Fibroblast of skin of right biceps (primary cell): ENCODE data around the gene SLC37A1.
A peak's percentile ranks its signal among the peaks of the same experiment; 100 is the strongest.

Experiments
- DNase-seq: peaks from one replicate; pipeline ENCODE4 v3.0.0-alpha.2; 2013

SLC37A1 gene

DNA sequence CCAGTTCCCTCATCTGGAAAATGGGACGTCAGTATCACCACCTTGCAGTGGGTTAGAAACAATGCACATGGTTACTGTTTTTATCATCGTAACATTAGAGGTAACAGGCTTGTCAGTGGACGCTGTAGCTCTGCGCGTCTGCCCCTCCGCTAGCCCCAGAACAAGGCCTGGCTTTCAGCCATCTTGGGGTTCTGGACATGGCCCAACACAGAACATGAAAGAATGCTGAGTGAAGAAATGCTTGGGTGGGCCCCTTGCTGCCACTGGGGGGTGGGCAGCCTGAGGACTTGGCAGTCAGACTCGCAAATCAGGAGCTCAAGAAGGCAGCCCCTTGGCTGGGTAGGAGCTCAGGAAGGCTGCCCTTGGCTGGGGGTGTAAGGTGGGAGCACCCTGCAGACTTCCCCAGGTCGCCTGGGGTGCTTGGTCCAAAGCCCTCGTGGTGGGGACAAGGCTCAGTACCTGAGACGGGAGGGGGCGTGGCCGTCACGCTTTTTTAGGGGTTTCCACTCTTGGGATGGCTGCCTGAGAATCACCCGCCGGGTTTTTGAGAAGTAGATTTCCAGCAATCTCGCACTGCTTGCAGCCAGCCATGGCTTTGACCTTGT, 51.7 kb downstream of the SLC37A1 start:
- DNase-seq, result no peak

DNA sequence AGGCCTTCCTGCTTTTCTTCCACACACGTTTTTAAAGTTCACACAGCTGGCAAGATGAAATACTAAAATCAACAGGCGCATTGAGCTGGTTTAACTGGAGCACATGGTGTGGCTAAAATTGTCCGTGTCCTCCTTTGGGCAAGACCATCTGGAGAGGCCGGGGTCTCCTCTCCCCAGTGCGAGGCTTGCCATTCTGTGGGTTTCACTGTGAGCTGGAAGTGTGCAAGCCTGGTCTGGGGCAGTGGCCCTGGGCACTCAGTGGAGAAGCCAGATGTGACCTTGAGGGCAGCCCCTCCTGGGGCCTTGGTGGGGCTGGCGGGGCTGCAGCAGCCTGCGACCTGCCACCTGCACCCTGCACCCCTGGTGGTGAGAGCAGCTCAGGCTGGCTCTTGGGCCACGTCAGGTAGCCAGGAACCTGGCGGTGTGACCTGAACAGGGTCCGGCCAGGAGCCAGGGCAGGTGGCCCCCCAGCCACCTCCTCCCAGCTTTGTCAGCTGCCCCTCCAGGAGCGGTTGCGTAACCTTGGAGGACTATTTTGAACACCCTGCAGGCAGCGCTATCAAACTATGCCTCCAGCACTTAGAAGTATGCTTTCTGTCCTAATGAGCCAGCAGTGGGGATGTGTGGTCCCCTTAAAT, 52.4 kb downstream of the SLC37A1 start:
- DNase-seq, result no peak

DNA sequence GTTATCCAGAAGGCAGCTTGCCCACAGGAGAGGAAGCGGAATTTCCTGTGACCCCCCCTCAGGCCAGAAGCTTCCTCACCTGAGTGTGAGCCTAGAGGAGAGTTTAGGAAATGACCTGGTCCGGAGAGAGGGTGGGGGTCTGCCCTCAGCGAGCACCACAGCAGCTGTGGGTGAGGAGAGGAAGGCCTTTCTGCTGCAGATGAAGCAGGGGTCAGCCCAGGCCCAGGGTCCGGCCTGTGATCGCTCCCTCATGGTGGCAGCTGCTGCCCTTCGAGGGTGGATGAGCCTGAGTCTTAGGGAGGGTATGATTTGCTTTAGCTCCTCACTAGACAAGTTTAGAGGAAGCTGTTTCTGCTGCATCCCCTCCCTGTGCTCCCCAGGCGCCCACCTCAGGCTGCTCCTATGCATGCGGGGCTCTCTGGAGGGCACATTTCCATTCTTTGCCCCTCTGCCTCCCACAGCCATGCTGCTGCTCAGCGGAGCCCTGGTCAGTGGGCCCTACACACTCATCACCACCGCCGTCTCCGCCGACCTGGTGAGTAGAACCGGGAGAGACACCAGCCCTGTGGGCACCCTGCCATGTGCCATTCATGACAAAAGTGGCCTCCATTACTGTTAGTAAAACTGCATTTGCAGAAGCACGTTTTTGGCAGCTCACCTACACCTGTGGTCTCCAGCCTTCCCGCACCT, 53.0 kb downstream of the SLC37A1 start:
- DNase-seq, result no peak

DNA sequence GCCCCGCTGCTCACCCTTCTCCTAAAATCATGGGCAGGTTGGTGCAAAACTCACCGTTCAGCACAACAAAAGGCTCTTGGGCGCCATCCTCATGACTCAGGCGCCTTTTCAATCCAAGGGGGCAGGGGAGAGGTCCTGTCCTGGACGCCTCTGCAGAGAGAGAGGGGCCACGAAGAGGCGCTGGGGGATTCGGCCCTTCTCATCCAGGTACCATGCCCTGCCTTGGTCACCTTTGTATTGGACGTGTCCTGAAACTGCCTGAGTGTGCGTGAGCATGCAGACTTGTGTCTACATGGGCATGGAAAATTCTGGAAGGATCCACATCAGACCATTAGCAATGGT, 53.5 kb downstream of the SLC37A1 start:
- no peak for DNase-seq

DNA sequence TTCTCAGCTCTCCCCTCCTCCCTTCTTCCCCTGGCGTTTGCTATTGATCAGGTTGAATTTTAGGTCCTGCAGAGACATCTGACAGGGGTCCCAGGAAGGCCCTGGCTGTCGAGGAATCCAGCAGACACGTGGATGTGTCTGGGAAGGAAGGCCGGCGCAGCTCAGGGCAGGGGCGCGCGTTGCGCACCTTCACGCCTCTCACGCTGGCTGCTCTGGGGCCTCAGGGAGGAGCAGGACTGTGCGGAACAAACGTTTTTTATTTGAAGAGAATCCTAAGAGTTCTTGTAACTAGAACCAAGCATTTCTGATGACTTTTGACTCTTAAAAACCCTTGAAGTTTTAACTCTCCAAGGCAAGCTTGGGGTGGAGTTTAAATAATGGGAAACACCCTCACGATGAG, 54.2 kb downstream of the SLC37A1 start:
- no peak for DNase-seq

DNA sequence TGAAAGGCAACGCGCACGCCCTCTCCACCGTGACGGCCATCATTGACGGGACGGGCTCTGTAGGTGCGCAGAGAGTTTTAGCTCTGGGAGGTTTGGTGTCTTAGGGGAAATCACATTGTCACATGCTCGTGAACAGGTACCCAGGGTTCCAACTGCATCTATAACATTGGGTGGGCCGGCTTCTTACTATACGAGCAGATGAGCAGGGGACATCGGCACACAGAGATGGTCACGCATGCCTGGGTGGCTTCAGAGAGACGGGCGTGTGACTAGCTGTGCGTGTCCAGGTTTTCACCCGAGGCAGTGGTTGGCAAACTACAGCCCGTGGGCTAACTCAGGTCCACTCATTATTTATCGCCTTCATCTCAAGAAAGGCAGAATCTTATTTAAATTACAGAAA, 54.7 kb downstream of the SLC37A1 start:
- no peak for DNase-seq

DNA sequence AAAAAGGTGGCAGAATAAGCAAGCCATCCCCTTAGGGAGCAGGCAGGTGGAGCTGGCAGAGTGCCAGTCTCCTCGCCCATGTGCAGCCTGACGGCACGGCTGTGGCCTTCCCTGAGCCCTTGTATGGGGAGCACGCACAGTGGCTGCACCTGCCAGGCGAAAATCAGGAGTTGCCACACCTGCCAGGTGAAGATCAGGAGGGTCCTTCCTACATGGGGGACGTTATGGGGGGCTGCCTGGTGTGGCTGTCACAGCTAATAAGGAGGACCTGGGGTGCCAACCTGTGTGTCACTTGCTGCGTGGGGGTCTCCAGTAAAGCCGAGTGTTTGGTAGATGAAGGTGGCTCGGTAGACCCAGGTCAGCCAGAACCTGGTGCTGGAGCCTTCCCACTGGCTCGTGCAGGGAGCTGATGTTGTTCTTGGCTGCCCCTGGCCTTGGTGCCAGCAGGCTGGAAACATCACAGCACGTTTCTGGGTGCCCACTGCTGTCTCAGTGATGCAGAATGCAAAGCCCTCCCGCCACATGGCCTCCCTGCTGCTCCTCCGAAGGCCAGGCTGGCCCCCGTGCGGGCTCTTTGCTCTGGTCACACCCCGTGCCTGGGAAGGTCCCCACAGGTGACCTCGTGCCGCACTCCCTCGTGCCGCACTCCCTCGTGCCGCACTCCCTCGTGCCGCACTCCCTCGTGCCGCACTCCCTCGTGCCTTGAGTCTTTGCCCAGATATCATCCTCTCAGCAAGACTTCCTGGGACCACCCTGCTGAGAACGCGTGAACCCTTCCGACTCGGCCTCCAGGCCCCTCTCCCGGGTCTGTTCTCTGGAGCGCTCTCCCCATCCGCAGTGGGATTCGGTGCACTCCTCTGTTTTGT, 55.4 kb downstream of the SLC37A1 start:
- no peak for DNase-seq

DNA sequence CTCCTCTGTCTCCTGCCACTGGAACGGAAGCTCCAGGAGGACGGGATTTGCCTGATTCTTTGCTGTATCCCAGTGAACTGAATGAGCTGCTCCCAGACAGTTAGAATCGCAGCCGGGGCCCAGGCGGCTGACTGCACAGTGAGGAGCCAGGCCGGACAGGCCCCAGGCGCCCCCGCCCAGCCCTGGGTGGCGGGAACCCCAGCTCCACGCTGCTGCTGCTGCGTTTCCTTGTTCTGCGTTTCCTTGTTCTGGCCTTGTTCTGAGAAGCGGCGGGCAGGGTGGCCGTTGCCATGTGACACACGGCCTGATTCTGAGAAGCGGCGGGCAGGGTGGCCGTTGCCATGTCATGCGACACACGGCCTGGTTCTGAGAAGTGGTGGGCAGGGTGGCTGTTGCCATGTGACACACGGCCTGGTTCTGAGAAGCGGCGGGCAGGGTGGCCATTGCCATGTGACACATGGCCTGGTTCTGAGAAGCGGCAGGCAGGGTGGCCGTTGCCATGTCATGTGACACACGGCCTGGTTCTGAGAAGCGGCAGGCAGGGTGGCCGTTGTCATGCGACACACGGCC, 56.2 kb downstream of the SLC37A1 start:
- DNase-seq, result no peak

DNA sequence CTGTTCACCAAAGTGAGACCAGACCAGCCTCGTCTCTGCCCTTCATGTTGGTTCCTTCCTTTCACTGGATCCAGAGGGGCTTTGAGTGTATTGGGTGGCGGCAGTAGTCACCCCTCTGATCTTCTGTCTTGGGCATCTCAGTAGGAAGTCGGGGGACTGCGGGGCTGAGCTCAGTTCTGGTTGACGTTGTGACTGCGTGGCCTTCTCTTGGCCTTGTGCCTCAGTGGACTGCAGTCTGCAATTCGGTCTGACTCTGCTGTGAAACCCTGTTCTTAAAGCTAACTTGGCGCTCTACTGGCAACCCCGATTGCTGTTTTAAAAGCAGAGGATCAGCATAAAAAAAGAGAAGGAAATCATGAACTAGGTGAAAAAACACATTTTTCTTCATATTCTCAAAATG, 56.7 kb downstream of the SLC37A1 start:
- no peak for DNase-seq

DNA sequence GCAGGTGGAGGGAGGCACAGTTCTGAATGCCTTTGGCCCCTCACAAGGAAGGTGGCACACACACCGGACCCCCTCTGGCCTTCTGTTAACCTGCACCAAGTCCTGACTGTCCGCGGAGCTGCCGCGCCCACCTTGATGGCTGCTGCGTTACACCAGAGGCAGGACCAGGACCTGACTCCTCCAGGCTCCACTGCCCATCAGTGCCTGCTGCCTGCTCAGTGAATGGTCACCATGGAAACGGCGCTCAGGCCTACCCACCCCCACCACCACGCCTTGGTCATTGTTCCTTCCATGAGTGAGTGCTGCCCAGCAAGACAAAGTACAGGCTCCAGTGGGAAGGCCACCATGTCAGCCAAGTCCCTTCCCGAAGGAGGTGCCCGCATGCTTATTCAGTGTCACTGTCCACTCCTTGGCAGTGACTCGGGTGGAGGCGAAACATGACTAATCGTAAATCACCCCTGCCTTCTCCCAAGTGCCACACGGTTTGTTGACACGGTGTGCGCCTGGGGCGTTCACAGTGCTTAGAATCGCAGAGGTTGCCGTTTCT, 57.3 kb downstream of the SLC37A1 start:
- no peak for DNase-seq

DNA sequence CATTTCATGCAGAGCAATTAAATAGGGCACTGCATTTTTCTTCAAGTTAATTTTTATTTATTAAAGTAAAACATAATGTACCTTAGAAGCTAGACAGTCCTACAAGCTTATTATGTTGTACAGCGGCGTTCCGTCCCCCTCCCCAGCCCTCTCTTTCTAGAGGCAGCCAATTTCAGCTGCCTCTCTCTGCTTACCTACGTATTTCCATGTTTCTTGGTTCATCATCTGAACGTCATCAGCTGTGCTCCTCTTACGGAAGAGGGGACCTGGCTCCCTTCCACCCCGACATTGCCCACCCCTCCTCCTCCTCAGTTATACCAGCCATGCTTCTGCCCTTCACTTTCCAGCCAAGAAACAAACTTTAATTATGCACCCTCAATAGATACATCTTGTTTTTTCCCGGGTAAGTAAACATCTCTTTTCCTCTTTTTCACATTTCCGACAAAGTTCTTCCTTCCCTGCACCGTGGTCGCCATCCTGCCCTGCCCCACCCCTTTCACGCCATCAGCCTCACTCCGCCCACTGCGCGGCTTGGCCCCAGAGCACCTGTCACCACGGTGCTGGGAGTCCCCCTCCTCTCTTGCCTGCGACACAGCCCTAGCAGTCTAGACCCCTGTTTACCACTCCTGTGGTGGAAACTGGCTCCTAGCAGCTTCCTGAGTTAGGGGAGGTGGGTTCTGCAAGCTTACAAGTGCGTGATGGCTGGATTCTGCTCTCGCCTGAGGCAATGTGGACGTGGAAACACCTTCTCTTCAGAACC, 57.9 kb downstream of the SLC37A1 start:
- no peak for DNase-seq

DNA sequence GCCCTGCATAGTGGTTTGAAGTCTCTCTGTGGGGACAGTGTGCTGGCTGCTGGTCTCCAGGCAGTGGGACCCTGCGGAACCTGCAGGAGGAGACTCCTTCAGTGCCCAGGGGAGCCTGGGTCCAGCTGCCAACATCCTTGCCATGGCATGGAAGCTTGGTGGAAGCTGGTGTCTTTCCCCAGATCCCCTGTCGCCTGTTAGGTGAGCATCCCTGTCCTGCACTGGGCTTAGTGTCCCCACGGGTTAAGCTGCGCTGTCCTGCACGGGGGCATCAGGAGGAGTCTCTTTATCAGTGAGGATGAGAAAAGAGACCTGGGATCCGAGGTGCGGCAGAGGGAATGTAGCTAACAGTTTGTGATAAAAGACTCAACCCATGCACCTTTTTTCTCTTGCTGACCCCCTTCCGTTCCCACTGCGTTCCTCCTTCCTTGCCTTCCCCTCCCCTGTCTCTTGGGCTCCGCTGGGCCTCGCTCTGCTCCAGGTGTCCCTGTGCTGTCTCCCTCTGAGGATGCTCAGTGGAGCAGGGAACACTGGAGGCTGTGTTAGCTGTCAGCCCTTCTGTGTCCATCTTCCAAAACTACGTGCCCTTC, 59.3 kb downstream of the SLC37A1 start:
- DNase-seq, result no peak

DNA sequence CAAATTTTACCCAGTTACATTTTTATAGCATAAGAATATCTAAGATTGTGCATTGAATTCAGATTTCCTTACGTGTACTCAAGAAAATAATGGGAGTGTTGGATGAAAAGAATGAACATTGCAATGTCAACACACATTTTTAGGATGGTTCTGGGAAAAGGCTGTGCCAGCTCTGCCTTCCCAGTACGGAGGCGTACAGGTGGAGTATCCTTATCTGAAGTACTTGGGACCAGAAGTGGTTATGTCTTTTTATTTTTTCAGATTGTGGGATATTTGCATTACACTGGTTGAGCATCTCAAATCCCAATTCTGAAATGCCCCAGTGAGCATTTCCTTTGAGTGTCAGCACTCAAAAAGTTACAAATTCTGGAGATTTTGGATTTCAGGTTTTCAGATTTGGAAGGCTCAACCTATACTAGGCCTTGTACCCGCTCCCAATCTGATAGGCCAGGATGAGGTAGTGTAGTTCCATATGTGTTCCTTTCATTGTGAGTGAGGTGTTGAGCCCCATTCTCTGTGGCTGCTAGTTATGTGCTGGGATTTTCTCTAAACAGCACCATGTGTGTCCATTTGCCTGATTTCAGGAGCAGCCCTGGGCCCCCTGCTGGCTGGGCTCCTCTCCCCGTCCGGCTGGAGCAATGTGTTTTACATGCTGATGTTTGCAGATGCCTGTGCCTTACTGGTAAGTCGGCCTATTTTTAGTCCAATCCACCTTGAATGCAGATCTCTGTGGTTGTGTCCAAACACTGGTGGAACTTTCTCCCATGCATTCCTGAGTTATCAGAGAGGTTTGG, 60.8 kb downstream of the SLC37A1 start:
- peak; percentile 7 for DNase-seq

DNA sequence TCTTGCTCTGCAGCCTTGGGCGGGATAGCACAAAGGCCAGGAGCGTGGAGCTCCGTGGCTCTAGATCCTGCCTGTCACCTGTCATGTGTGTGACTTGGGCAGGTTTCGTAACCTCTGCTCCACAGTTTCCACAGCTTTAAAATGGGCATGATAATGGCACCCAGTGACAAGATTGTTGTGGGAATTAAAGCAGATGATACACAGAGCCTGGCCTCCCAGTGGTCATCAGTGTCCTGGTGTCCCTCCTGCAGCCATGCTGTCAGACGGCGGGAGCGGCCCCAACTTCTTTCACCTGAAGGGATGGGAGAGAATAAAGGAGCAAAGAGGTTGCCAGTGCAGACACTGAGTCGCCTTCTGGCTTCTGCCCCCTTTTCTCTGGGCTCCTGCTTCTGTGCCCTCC, 61.5 kb downstream of the SLC37A1 start:
- DNase-seq, result no peak

DNA sequence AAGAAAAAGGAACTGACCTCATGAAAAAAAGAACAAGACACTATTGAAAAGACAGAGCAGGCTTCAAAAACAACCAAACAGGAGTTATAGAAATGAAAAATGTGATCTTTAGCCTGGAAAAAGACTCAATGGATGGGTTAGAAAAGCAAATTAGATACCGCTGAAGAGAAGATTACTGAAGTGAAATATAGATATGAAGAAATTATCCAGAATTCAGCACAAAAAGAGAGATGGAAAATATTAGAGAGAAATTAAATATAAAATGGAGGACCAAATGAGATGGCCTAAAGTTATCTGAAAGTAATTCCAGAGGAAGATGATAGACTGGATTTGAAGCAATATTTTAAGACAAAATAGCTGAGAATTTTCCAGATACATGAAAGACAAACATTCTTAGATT, 63.0 kb downstream of the SLC37A1 start:
- DNase-seq, result no peak

DNA sequence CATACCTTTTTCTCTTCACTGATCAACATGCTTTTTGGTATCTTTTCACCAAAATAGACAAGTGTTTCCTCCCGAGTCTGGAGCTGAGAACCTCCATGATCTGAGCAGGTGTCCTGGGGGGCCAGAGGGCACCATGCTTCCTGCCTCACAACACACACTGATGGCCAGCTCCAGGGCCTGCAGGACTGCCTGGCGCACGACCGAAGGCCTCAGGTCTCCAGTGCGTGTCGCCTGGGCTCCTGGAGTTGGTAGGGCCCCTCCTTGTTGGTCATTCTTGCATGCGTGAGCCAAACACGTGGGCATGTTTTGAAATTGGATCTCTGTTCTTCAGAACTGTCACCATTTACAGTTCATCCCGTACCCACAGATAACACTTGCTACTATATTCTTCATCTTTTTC, 64.4 kb downstream of the SLC37A1 start:
- DNase-seq, result no peak

DNA sequence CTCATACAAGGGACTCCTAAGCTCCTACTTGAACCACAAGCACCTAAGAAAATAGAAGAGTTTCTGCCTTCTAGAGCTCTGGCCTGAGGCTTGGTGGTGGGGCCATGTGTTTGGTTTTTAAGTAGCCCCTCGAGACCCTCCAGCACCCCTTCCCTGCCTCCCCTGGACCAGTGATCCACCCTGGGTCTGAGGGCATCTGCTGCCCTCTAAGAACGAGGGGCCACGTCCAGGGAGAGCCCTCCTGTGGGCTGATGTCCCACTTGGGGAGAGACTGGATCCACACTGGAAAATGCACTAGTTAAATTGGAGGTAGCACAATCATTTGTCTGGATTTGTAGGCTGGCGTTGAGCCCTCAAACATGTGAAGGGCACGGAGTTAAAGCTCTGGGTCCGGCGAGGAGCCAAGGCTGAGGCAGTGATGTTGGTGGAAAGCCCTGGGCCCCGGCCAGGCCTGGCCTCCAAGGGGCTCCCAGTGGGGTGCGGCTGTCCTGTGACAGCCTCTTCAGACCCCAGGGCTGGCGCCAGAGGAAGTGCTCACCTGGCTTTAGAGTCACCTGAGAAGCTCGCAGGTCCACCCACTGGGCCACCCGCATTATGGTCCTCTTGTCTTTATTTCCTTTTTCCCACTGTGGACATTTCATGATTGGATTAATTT, 65.2 kb downstream of the SLC37A1 start:
- DNase-seq, result no peak

DNA sequence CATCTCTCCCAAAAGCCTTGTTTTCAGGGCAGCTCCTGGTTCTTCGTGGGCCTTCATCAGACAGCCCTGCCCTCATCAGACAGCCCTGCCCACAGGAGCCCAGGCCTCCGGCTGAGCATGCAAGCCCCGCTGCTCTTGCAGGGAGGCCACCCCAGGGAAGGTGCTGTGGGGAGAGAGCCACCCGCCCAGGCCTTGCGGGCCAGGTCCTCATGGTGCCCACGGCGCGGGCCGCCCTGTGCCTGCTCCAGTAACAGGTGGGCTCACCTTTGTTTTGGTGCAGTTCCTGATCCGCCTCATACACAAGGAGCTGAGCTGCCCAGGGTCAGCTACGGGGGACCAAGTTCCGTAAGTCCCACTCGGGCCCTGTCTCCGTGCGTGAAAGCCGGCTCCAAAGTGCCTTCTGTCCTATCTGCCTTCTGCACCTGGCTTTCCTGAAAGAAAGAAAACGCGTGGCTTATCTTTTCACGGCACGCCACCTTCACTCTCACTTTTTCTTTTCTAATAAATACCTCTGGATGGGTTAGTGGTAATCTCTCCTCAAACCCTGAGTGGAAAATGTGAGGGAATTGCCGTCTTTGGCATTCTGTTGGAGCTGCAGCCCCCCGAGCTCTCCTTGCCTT, 65.9 kb downstream of the SLC37A1 start:
- DNase-seq, result no peak

DNA sequence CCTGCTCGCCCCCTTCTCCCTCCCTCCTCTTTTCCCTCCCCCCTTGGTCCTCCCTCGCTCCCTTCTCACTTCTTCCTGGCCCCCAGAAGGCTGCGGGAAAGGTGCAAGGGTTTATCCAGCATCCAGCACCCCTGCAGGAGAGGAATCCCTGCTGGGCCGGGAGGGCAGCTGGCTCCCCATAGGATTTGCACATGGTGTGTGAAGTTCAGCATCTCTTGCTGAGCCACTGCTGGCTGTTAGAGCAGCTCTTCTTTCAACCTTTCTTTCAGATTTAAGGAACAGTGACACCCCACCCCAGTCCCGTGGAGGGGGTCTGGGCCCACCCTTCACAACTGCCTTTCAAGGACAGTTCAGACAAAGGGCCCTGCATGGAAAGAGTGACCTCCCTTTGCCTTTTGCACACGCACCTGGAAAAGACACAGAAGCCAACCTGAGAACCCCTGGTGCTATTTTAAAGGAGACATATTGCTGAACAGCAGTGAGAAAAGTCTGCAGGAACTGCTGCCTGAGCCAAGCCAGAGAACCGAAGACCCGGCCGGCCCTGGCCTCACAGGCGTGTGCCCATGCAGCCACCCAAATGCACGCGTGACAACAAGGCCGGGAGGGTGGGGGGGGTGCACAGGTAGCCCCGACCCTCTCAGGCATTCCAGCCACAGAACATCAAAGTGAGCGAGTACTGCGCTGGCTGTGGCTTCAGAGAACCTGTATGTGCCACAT, 66.6 kb downstream of the SLC37A1 start:
- no peak for DNase-seq
